Activated naive CD4-positive, alpha-beta T cell treated with anti-CD3 and anti-CD28 coated beads, Interleukin-2, amount 50 U/mL, for 72 hours (primary cell): ENCODE data around the gene CD82. TPM values are rescaled to one million over a fixed set of nuclear protein-coding genes. Genes with fewer than 3 reads are reported as not detected.

Experiments
- ATAC-seq, 2 donors: fragments of 150-1000 bp; cut with Tn5 transposase; 2 replicates each; pipeline ENCODE4 v1.10.0; 2021; ENCODE audit warnings: mild to moderate bottlenecking in 2 of 2, moderate library complexity in 2 of 2
- DNase-seq, 2 donors: peaks; one replicate each; pipeline ENCODE4 v3.0.0; 2021 to 2022; ENCODE audit warnings: low spot score in 2 of 2
- H3K27ac Mint-ChIP-seq, 2 donors: one replicate each; pipeline ENCODE4 v1.8.0; 2022; ENCODE audit warnings: mild to moderate bottlenecking in 2 of 2, mixed read lengths in 2 of 2
- H3K36me3 Mint-ChIP-seq, 2 donors: one replicate each; pipeline ENCODE4 v1.8.0; 2022; ENCODE audit warnings: mixed read lengths in 2 of 2
- H3K9me3 Mint-ChIP-seq, 2 donors: one replicate each; pipeline ENCODE4 v1.8.0; 2022; ENCODE audit warnings: mixed read lengths in 2 of 2
- total RNA-seq, 2 donors: library from RNA; stranded (reverse); gene quantifications; one replicate each; pipeline ENCODE4 v1.2.3, GENCODE V29; 2022

Gene CD82
- total RNA-seq, 2 donors from 2014 or later: 270 to 324 TPM

GRCh38 chr11:44578279-44578678, 12.8 kb downstream of the CD82 start:
- DNase-seq (no peak), ATAC-seq (peak; percentile 29 to 47)
- H3K27ac Mint-ChIP-seq: peak overlapping the region; percentile 36 to 94

GRCh38 chr11:44579302-44579761, 13.9 kb downstream of the CD82 start:
- DNase-seq (no peak), ATAC-seq (no peak)
- Mint-ChIP-seq H3K36me3 (peaks cover 37 to 52% of the 10 kb centered on the region in 2 donors), H3K9me3 (peaks cover 0 to 6% of the 10 kb centered on the region in 2 donors), H3K27ac (peak overlapping the region; percentile 36 to 90)

More at GRCh38 chr11:44578279-44578678, 12.8 kb downstream of the CD82 start:
- Mint-ChIP-seq H3K36me3 (peaks cover 37 to 53% of the 10 kb centered on the region in 2 donors), H3K9me3 (peaks cover 0 to 6% of the 10 kb centered on the region in 2 donors)

GRCh38 chr11:44580701-44581100, 15.2 kb downstream of the CD82 start:
- peaks cover 0 to 6% of the 10 kb centered on the region in 2 donors for H3K9me3 Mint-ChIP-seq
- peaks cover 37 to 52% of the 10 kb centered on the region in 2 donors for H3K36me3 Mint-ChIP-seq
- H3K27ac Mint-ChIP-seq: peak overlapping the region in 1 of 2 donors; percentile 36

GRCh38 chr11:44581246-44581645, 15.8 kb downstream of the CD82 start:
- Mint-ChIP-seq H3K9me3 (peaks cover 0 to 6% of the 10 kb centered on the region in 2 donors), H3K36me3 (peaks cover 31 to 52% of the 10 kb centered on the region in 2 donors), H3K27ac (no peak overlapping the region)
- no peak for ATAC-seq
- DNase-seq: no peak

More at GRCh38 chr11:44580701-44581100, 15.2 kb downstream of the CD82 start:
- DNase-seq (no peak), ATAC-seq (no peak)

GRCh38 chr11:44582641-44583352, 17.3 kb downstream of the CD82 start:
- H3K36me3 Mint-ChIP-seq: peaks cover 34 to 58% of the 10 kb centered on the region in 2 donors

GRCh38 chr11:44583353-44583669, 17.8 kb downstream of the CD82 start:
- Mint-ChIP-seq H3K36me3 (peaks cover 34 to 62% of the 10 kb centered on the region in 2 donors), H3K27ac (peak overlapping the region in 1 of 2 donors; percentile 25), H3K9me3 (peaks cover 0 to 6% of the 10 kb centered on the region in 2 donors)
- DNase-seq: no peak
- no peak for ATAC-seq

More at GRCh38 chr11:44582641-44583352, 17.3 kb downstream of the CD82 start:
- ATAC-seq (no peak), DNase-seq (no peak)
- peak overlapping the region; percentile 18 to 91 for H3K27ac Mint-ChIP-seq
- H3K9me3 Mint-ChIP-seq: peaks cover 0 to 6% of the 10 kb centered on the region in 2 donors

- peaks cover 35 to 59% of the 10 kb centered on the region in 2 donors for H3K36me3 Mint-ChIP-seq
- DNase-seq (no peak), ATAC-seq (no peak)
Observed at GRCh38 chr11:44585421-44585820, 20.0 kb downstream of the CD82 start.

GRCh38 chr11:44589301-44589700, 23.8 kb downstream of the CD82 start:
- Mint-ChIP-seq H3K9me3 (no peaks in the 10 kb centered on the region), H3K27ac (no peak overlapping the region), H3K36me3 (peaks cover 28 to 42% of the 10 kb centered on the region in 2 donors)
- ATAC-seq (no peak), DNase-seq (no peak)

More at GRCh38 chr11:44585421-44585820, 20.0 kb downstream of the CD82 start:
- Mint-ChIP-seq H3K27ac (peak overlapping the region; percentile 50 to 79), H3K9me3 (peaks cover 0 to 6% of the 10 kb centered on the region in 2 donors)

GRCh38 chr11:44590769-44591168, 25.3 kb downstream of the CD82 start:
- ATAC-seq: no peak
- DNase-seq: no peak
- Mint-ChIP-seq H3K9me3 (no peaks in the 10 kb centered on the region), H3K36me3 (peaks cover 33 to 55% of the 10 kb centered on the region in 2 donors), H3K27ac (peak overlapping the region; percentile 64 to 93)

- Mint-ChIP-seq H3K27ac (peak overlapping the region; percentile 64 to 93), H3K9me3 (no peaks in the 10 kb centered on the region), H3K36me3 (peaks cover 33 to 55% of the 10 kb centered on the region in 2 donors)
- DNase-seq: no peak
- ATAC-seq: no peak
Observed at GRCh38 chr11:44591557-44591956, 26.1 kb downstream of the CD82 start.

- Mint-ChIP-seq H3K27ac (peak overlapping the region; percentile 81), H3K36me3 (peaks cover 25 to 49% of the 10 kb centered on the region in 2 donors), H3K9me3 (no peaks in the 10 kb centered on the region)
- DNase-seq (no peak), ATAC-seq (no peak)
Observed at GRCh38 chr11:44592125-44592940, 26.9 kb downstream of the CD82 start.

GRCh38 chr11:44593251-44593650, 27.8 kb downstream of the CD82 start:
- Mint-ChIP-seq H3K9me3 (no peaks in the 10 kb centered on the region), H3K27ac (peak overlapping the region; percentile 81 to 94), H3K36me3 (peaks cover 23 to 49% of the 10 kb centered on the region in 2 donors)
- DNase-seq (no peak), ATAC-seq (no peak)

- Mint-ChIP-seq H3K36me3 (peaks cover 19 to 45% of the 10 kb centered on the region in 2 donors), H3K27ac (peak overlapping the region; percentile 81 to 87), H3K9me3 (no peaks in the 10 kb centered on the region)
- ATAC-seq (no peak), DNase-seq (no peak)
Observed at GRCh38 chr11:44595006-44595405, 29.5 kb downstream of the CD82 start.

GRCh38 chr11:44595964-44596381, 30.5 kb downstream of the CD82 start:
- peak in 1 of 2 donors; percentile 6 for ATAC-seq
- Mint-ChIP-seq H3K9me3 (no peaks in the 10 kb centered on the region), H3K27ac (peak overlapping the region; percentile 75 to 81), H3K36me3 (peaks cover 18 to 43% of the 10 kb centered on the region in 2 donors)
- DNase-seq: no peak

- peak; percentile 81 to 82 for ATAC-seq
- Mint-ChIP-seq H3K27ac (peak overlapping the region; percentile 81 to 96), H3K9me3 (no peaks in the 10 kb centered on the region), H3K36me3 (peaks cover 15 to 36% of the 10 kb centered on the region in 2 donors)
- DNase-seq: peak; percentile 62 to 80
Observed at GRCh38 chr11:44596525-44597276, 31.2 kb downstream of the CD82 start.

GRCh38 chr11:44597358-44598012, 32.0 kb downstream of the CD82 start:
- Mint-ChIP-seq H3K27ac (peak overlapping the region; percentile 77 to 81), H3K36me3 (peaks cover 15 to 36% of the 10 kb centered on the region in 2 donors), H3K9me3 (no peaks in the 10 kb centered on the region)
- DNase-seq: no peak
- ATAC-seq: peak in 1 of 2 donors; percentile 27
